Central memory CD4-positive, alpha-beta T cell (primary cell): ENCODE data around the gene HS1BP3.

Experiments used
- DNase-seq: peaks from one replicate; pipeline ENCODE4 v3.0.0; 2022

HS1BP3 gene

GRCh38 chr2:20596973-20597859 is 53.7 kb downstream of the HS1BP3 start:
- no peak for DNase-seq

- DNase-seq = no peak
Observed at GRCh38 chr2:20596193-20596972, 54.5 kb downstream of the HS1BP3 start.

DNA sequence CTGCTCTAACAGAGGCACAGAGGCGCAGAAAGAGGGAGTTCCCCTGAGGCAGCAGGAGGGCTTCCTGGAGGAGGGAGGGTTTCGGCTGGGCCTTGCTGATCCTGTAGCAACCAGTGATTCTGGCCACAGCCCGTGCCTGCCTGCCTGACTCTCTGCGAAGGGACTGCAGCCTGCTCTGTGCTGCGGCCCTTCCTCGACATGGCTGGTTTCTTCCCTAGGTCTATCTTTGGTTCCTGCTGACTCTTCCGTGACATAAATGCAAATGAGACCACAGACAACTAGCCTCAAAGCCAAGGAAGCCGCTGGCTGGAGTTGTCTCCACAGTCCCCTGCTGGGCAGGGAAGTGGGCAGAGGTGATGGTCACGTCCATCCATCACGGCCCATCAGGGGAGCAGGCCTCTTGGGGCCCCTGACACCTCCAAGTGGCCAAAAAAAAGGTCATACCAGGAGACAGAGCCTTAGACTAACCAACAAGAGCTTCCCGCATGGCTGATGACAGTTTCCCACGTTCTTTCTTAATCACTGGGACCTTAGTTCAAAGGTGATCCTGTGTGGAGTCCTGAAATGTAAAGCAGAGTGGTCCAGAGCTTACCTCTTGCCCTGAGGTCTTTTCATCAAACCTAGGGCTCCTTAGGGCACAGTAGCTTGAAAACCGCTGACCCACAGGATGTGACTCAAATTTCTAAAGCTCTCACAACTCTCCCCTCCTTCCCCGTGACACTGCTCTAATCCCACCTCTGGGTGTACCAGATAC is 55.3 kb downstream of the HS1BP3 start:
- DNase-seq = no peak

- no peak for DNase-seq
Observed at GRCh38 chr2:20594957-20595356, 55.9 kb downstream of the HS1BP3 start.

GRCh38 chr2:20594048-20594750 is 56.7 kb downstream of the HS1BP3 start:
- no peak for DNase-seq

DNA sequence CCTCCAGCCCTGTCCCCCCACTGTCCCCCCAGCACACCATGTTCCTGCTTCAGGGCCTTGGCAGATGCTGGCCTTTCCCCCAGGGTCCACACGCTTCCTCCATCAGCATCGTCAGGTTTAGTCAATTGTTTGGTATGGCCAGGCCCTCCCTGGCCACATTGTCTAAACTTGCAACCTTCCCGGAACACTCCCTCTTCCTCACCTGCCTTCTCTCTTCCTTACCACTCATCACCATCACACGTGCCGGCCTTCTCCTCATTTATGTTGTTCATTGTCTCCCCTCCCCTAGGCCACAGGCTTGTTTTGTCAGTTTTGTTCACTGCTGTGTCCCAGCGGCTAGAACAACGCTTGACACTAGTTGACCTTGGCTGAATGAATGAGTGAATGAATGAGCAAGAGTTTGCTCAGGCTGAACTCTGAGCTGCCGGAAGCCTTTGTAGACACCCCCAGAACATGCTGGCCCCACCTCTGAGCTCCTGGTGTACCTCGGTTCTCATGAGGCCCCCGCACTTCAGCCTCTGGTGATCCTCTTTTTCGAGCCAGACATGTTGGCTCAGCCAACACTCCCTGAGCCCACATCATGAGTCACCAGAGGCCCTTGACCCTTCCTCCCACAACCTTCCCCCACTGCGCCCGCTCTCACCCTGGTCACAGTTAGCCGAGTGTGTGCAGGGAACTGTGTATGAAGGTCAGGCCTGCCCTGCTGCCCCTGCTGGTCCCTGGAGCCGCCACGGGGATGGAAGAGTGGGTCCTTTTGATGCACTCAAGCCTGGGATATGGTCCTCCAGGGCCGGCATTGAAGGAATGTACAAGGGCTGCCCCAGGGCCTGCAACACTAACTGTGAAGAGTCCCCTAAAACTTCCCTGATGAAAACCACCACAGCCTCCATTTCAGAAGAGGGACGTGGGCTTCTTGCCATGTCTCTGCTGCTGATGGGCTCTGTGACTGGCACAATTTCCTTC is 57.5 kb downstream of the HS1BP3 start:
- DNase-seq = no peak

GRCh38 chr2:20592106-20593071 is 58.5 kb downstream of the HS1BP3 start:
- no peak for DNase-seq

DNA sequence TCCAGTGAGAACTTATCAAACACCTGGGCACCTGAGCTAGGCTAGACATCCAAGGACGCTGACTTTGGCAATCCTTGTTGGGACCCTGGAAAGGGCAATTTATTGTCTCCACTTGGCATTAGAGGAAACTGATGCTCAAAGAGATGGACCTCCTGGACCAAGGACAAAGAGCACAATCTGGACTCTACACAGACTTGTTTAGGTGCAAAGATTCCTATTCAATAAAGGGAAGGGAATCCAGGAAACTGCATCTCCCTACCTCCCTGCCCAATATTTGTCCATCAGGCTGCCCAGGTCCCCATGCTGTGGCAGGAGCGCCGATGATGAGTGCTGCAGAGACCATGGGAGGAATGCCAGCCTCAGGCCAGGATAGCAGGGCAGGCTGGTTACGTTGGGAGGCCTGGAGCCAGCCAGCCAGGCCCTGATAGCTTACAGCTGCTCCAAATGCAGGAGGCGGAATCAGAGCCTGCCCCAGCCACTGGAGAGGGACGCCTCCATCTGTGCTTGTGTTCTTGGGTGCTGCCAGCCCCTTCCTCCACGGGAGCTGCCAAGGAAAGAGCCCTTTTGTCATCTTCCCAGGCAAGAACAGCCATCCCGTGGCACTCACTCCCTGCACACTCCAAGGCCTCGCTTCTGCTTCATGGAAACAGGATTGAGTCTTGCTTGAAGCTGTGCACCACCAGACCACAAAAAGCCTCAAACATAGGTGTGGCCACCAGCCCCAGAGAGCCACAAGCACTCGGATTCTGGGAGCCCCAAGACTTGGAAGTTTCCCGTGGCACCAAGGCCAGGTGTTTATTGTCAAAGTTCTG is 60.0 kb downstream of the HS1BP3 start:
- no peak for DNase-seq

GRCh38 chr2:20589975-20590703 is 60.8 kb downstream of the HS1BP3 start:
- no peak for DNase-seq

DNA sequence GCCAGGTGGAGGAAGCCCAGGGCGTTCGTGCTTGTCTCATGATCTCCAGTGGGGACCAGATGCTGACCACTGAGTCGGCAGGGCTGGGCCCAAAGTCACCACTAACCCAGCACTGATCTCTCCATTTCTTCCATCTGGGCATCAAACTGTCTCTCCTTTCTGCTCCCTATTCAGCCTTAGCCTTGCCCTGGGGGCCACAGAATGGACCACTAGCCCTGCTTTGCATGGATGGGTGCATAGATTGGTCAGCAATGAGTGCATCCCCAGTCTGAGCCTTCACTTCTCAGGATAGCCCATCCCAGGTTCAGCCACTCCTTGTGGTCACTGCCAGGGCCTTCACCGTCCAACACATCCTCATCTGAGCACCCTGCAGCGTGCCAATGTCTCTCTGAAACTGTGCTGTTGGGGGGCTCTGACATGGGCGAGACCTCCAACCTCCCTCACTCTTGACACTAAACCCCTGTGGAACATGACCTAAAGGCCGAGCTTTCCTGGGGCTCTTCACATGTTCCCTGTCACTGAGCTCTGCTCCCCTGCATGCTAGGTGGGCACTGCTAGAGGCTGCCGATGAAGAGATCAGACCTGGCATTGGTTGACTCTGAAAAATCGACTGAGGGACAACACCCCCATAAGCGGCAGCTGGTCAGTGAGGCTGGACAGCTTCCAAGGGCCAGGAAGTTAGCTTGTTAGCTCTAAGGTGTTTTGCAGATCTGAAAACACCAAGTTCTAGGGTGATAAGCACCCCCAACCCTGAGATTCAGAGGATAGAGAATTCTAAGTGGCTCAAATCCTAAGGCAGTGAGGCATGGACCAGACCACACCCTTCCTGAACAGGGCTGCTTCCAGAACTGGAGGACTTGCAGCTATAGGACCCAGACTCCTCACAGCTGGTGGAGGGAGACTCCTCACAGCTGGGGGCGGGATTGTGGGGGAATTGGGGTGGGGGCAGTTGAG is 61.7 kb downstream of the HS1BP3 start:
- no peak for DNase-seq

DNA sequence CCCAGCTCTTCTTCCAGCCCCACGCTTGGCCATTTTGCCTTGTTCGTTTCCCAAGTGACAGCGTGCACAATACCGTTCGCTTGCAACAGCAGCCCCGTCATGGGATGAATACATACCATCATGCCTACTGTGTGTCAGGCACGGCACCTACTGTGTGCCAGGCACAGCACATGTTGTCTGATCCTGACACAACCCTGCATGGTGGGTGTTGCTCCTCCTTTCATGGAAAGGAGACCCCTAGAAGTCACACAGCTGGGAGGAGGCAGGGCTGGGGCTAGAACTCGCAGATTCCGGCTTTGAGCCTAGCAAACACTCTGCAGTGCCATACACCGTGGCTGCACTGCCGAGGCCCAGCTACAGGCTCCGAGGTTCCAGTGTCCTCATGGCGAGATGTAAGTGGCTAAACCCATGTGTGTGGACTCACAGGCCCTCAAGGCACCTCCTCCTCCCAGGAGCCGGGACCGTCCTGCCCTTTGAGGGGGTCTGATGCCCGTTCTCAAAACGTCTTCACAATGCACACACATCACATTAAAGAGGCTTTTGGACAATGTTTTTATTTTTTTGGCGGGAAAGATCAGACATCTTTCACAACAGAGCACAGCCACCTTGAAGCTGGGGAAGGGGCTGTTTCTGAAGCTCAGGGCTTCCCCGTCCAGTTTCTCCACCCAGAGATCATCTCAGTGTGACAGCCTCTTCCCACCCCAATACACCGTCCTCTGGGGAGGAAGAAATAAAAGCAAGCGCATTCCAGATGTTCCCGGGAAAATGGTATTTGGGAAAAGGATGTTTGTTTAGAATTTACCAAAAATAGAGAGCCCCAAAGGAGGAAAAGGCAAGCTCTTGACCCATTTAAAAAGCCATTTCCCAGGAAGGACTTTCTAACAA is 64.9 kb downstream of the HS1BP3 start:
- no peak for DNase-seq

- DNase-seq = no peak
Observed at GRCh38 chr2:20585359-20585709, 65.6 kb downstream of the HS1BP3 start.

DNA sequence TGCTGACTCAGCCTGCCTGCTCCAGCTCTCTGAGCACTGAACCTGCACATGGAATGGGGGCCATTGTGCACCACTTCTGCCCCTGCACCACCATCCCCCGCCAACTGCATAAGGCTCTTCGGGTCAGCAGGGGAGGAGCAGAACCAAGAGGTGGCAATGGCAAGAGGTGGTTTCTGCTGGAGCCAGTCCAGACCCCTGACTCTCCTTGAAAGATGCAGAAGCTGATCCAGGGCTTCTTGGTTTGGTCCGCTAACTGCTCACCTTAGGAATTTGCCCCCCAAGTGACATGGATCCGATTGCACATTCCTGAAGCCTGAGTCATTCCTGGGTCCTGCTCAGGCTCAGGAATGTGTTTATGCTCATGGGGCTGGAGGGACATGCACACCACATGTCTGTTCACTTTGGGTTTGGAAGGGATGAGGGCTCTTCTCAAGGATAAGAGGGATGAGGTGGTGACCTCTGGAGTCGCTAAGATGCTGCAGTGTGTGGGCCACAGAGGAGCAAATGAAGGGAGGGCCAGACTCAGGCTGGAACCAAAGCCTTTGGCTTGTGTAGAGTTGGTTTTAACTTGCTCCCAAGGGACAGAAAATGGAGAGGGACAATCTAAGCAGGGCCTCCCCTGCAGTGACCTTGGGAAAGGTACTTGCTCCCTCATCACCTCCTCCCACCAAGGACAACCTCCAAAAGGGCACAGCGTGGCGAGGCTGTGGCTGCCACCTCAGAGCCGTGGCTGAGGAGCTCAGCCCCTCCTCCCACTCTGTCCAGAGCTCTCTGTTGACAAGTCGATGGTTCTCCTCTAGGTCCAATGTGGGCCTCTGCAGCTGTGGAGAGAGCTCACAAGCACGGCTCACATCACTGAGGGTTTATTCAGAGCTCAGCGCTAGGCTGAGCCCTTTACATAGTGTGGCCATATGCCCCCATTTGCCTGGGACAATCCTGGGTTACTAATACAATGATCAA is 66.2 kb downstream of the HS1BP3 start:
- no peak for DNase-seq

DNA sequence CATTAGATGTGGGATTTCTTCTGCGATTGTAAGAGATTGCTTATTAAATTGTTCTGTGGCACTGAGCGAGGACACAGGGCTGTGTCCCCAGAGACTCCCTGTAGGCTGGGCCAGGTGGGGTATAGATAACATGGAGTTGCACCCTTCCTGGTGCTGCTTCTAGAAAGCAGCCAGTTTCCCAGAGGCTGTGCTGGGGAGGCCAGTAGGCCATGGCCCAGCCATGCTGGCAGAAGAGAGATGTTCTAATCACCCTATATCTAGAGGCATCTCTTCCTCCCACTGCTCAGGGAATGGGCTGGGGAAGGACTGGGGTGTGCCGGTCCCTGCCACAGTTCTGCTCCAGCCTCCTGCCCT is 66.9 kb downstream of the HS1BP3 start:
- DNase-seq = no peak

DNA sequence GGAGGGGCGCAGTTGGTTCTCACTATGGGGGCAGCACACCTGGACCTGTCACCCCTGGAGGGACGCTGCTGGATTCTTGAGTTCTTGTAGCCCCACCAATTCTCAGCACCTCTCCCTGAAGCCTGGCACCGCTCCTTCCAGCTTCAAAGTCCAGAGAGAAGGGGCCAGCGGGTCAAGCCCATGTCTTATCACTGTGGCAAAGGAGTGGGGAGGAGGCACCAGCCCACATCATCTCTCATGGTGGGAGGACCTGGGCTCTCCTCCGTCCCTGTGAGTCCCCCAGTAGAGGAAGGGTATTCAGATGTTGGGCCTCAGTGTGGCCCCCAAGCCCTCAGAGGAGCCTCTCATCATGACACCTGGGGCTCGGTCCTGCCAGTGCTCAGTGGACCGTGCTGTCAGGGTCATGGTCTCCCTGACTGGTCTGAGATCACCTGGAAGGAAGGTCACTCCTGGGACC is 67.4 kb downstream of the HS1BP3 start:
- no peak for DNase-seq
